ENCODE data around the gene USP25.

GRCh38 chr21:15857740-15858139, 128.0 kb downstream of the USP25 start:
- TF ChIP-seq POLR2AphosphoS5 (IDR thresholded peaks at IDR 0.05; ENCODE audit: low read depth, low read length): no peak
- no peak for TF ChIP-seq SIN3A (IDR thresholded peaks at IDR 0.05; ENCODE audit: borderline replicate concordance, insufficient read depth, low read length)

Measured in PFSK-1 (cell line).